ENCODE data around the gene NEDD8.

Gene NEDD8

DNA sequence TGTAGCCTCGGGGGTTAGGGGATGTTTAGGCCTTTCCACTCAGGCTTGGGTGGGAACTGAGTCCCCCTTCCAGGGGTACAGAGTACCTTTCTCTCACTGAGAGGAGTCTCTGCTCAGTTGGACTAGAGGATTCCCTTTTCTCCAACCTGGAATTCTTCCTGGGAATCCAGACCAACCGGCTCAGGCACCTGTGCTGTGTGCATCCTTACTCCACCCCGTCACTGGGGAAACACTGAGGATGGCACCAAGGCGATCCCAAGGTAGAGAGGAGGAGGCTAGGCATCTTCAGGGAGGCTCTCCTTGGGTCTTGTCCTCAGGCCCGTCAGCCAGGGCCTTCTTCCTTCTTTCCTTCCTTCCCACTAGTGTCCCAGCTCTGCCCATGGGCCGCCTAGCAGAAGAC, 31.7 kb upstream of the NEDD8 start:
- DNase-seq (ENCODE audit: low read depth in 2 of 2) = no peak

GRCh38 chr14:24262821-24263733, 30.9 kb upstream of the NEDD8 start, which contains the start of gene TGM1:
TGM1 (minus strand) TSS chr14:24263177; CDS start chr14:24262352, 825 bp downstream.
- no peak for DNase-seq (ENCODE audit: low read depth in 2 of 2)

- no peak for DNase-seq (ENCODE audit: low read depth in 2 of 2)
Observed at GRCh38 chr14:24261969-24262327, 29.8 kb upstream of the NEDD8 start.

DNA sequence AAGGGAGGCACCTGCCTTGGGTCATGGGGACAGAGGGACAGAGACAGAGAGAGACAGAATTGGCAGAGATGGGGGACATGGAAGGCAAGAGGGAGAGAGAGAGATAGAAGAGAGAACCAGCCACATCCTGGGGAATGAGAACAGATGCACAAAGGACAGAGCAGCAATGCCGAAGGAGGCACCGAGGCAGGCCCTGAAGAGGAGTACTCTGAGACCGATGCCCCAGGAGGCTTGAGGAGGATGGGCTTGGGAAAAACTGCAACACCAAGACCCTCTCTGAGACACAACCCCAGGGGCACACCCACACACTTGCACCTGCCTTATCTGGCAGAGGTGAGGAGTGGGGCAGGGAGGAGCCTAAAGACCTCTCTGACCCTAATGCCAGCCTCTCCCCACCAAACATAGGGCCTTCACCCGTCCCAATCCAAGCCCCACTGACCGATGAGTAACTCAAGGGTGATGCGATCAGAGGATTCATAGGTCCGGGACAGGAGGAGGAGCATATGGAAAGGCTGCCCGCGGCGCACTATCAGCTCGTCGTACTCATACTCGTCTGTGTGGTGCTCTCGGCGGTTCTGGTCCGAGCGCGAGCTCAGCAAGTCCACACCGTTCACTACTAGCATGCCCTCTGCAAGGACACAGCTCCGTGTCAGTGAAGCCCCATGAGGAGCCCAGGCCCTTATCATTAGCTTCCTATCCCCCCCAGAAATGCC, 29.2 kb upstream of the NEDD8 start:
- DNase-seq (ENCODE audit: low read depth in 2 of 2) = no peak

DNA sequence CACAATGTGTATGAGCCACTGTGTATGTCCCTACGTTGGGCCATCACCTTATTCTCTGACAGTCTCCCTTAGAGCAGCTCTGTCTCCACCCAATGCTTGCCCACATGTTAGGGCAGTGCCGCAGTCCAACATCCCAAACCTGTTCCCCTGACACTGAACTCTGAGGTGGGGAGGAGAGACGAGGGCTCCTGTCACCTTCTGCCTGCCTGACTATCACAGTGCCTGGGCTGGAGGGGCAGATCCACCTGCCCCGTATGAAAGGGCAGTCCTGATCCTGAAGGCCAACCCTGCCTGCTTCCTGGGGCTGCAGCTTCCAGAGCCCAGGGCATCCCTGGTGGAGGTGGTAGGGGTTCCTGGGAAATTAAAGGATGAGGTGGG, 28.6 kb upstream of the NEDD8 start:
- no peak for DNase-seq (ENCODE audit: low read depth in 2 of 2)

DNA sequence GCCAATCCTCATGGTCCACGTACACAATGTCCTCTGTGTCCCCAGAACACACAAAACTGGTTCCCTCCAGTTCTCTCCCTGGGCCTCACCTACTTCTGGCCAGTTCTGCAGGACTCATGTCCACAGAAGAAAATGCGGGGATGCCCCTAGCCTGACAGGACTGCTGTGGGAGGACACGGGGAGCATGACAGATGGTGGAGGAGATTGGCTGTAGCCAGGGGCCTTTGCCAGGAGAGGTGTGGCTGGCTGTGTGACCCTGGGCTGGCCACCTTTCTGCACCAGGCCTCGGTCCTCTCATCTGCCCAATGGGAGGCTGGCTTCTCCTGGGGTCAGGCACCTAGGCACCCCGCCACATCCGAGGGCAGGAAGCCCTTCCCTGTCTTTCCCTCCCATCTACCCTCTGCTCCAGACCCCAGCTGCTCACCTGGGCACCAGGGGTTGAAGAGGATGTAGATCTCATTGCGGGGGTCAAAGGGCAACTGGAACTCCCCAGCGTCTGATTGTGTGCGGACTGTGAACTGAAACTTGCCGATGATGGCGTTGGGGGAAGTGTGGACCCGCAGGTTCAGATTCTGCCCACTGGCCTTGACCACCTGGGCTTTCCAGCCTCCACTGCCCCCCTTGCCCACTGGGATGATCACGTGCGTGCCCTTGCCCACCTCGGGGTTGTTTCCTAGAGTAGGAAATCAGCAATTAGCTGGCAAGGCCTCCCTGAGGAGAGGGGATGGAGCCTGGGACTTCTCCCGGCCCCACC, 28.0 kb upstream of the NEDD8 start:
- DNase-seq (ENCODE audit: low read depth in 2 of 2) = no peak

GRCh38 chr14:24259282-24260025, 27.3 kb upstream of the NEDD8 start:
- DNase-seq (ENCODE audit: low read depth in 2 of 2) = no peak

- DNase-seq (ENCODE audit: low read depth in 2 of 2) = no peak
Observed at GRCh38 chr14:24258548-24259265, 26.5 kb upstream of the NEDD8 start.

DNA sequence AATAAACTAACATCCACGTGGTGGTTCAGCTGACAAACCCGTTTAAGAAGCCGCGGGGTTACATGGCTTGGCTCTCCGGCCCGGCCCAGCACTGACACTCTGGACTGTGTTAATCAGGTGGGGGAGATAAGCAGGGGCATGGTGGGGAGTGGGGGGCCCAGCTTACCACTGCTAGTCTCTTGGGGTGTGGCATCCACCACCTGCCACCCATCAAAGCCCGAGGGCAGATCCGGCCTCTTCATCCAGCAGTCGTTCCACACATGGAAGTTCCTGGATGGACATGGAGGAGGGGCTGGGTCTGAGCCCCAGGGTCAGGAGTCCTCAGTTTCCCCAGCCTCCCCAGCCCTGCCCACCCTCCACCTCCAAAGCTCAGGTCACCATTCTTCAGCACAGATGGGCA, 26.0 kb upstream of the NEDD8 start:
- no peak for DNase-seq (ENCODE audit: low read depth in 2 of 2)

DNA sequence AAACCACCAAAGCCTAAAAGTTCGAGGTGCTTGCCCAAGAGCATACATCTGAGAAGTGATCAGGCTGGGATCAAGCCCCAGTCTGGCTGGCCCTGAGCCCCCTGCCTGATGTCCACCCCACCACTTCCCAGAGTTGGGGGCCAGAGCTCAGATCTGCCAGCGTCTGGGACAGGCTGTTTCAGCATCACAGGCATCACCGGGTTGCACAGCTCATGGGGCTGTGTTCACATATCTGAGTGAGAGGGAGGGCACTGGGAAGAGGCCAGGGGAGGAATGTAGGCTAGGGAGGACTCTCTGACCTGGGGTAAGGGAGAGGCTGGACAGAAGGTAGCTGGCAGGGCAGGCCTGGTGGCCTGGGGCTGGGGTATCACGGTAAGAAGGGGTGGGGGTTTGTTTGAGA, 24.8 kb upstream of the NEDD8 start:
- DNase-seq (ENCODE audit: low read depth in 2 of 2) = no peak

DNA sequence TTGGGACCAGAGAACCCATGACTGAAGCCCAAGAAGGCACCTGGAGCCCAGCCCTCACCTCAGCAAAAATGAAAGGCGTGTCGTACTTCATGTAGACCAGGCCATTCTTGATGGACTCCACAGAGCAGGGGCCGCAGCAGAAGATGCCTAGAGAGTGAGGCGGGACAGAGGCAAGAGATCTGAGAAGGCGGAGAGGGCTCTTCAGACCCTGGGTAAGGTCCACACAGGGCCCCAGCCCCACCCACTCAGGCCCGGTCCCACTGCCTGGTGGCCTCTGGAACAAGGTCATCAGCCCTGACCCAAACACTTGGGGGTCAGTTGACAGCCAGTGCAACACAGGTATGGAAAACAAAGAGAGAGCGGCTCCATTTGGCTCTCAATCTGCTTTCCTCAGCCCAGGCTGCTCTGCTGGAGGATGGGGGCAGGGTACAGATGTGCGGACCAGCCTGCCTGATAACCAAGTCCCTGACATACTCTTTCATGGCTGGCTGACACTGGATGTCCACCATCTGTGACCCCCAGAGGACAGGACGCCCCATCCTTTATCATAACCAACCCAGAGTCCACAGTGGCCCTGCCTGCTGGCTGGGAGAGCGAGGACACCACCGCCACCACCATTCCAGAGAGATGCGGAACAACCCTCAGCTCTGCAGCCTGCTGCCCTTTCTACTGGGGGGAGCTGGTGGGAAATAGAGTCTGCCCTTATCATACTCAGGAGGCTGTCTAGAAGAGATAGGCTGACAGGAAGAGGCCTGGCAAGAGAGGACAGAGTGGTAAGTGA, 24.0 kb upstream of the NEDD8 start:
- DNase-seq (ENCODE audit: low read depth in 2 of 2) = no peak

DNA sequence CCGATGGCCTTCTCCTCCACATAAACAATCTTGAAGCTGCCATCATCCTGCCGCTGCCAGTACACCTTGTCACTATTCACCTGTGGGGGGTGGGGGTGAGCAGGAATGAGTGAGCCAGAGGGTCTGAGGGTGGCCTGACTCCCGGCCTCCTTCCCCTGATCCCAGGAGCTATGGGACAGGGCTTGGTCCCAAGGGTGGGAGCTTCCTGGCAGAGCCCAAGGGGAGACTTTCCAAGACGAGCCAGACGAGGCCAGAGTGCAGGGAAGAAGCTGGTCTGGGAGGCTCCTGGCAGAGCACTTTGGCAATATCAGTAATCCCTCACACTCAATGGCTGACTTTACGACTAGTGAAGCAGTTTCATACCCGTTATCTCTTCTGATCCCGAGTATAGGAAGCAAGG, 23.3 kb upstream of the NEDD8 start:
- no peak for DNase-seq (ENCODE audit: low read depth in 2 of 2)

GRCh38 chr14:24254630-24255392, 22.6 kb upstream of the NEDD8 start:
- DNase-seq (ENCODE audit: low read depth in 2 of 2) = no peak

GRCh38 chr14:24253936-24254335, 21.8 kb upstream of the NEDD8 start:
- DNase-seq (ENCODE audit: low read depth in 2 of 2) = no peak

GRCh38 chr14:24252289-24253124, 20.3 kb upstream of the NEDD8 start:
- no peak for DNase-seq (ENCODE audit: low read depth in 2 of 2)

- no peak for DNase-seq (ENCODE audit: low read depth in 2 of 2)
Observed at GRCh38 chr14:24251880-24252288, 19.7 kb upstream of the NEDD8 start.

DNA sequence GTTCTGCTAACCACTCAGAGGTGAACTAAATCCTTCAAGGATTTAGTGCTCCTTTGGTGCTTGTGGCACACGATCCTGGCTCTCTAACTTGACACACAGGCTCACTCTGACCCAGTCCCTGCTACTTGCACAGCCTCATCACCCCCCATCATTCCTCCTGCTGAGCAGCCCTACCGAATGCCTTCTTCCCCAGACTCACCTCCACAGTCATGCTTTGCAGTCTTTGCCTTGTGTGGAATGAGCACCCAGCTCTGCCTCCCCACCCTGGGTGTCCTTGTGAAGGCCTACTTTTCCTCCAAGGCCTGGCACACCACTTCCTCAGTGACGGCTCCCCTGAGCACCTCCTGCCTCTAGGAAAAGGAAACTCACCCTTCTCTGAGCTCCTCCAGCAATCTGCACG, 18.2 kb upstream of the NEDD8 start:
- DNase-seq (ENCODE audit: low read depth in 2 of 2) = no peak

GRCh38 chr14:24249230-24250021, 17.3 kb upstream of the NEDD8 start:
- DNase-seq (ENCODE audit: low read depth in 2 of 2) = no peak

Measured in stimulated activated CD8-positive, alpha-beta memory T cell treated with anti-CD3 and anti-CD28 coated beads, Interleukin-15, amount 100 ng/mL, for 4 hours (primary cell).